ENCODE data around the gene C1orf167. TPM values are rescaled to one million over a fixed set of nuclear protein-coding genes. Genes with fewer than 3 reads are reported as not detected.

Gene C1orf167
- total and polyA plus RNA-seq, 4 donors = 0.37 TPM; not detected in 3

- 81% methylated on average over 20 of the region's 20 CpGs for WGBS
- no peaks in the 10 kb centered on the region for H3K27me3 ChIP-seq (ENCODE audit: control insufficient read depth in 4 of 4, insufficient read depth in 4 of 4, low read length in 3 of 4)
- H3K4me3 ChIP-seq (ENCODE audit: low read depth in 1 of 3, low read length in 3 of 3) = no peak overlapping the region
- peak overlapping the region; percentile 62 to 65 for H3K27ac ChIP-seq (ENCODE audit: low read depth in 1 of 2, low read length in 2 of 2)
- DNase-seq (ENCODE audit: low spot score) = no peak
- H3K9me3 ChIP-seq (ENCODE audit: control insufficient read depth in 4 of 4, low read length in 3 of 4) = no peaks in the 10 kb centered on the region
- TF ChIP-seq ATF3 (IDR thresholded peaks at IDR 0.05) (no peak), RXRA (IDR thresholded peaks at IDR 0.05) (no peak), EGR1 (IDR thresholded peaks at IDR 0.05; ENCODE audit: low read depth in 2 of 2) (no peak), TAF1 (conservative IDR thresholded peaks at IDR 0.05) (no peak)
- H3K9ac ChIP-seq (ENCODE audit: low read depth in 1 of 2, low read length in 2 of 2) = no peak overlapping the region
- H3K36me3 ChIP-seq (ENCODE audit: control insufficient read depth in 4 of 4, insufficient read depth in 3 of 4, low read depth in 1 of 4, low read length in 3 of 4) = peaks cover 12 to 30% (median 22%) of the 10 kb centered on the region in 4 donors
- H3K4me1 ChIP-seq (ENCODE audit: control insufficient read depth in 4 of 4, insufficient read depth in 4 of 4, low read length in 3 of 4) = peaks cover 0 to 24% (median 11%) of the 10 kb centered on the region in 4 donors
Observed at GRCh38 chr1:11790101-11790879, 28.3 kb downstream of the C1orf167 start.

DNA sequence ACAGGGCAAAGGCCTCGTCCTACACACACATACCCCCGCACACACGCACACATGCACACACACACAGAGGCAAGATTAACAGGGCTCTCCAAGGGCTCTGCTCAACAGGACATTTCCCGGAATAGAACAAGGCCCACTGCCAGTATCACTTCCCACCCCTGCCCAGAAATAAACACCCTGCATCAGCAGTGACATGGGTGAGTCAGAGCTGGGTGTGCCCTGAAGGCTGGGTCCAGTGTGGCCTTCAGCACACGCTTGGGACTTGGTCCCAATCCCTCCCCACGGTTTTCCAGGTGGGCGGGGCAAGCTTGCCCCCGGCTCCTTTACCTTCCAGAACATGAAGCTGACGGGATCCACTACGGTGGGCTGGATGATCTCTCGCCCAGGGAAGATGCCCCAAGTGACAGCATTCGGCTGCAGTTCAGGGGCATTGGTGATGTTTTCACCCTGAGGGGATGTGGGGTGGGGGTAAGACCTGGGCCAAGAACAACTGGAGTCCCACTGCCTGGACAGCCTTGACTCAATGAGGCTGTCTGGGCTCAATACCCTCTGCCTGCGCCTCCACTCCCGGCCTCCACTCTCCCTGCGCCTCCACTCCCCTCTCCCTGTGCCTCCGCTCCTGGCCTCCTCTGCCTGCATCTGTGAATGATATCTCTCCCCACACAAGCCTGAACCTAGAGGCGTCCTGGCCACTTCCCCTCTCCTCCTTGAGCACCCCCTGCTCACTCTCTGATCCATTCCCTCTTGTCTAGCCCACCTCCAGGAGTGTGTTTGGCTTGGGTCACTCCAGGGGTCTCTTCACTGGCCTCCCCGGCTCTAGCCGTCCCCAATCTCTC is 29.1 kb downstream of the C1orf167 start:
- Histone ChIP-seq H3K27me3 (ENCODE audit: control insufficient read depth in 4 of 4, insufficient read depth in 4 of 4, low read length in 3 of 4) (no peaks in the 10 kb centered on the region), H3K9me3 (ENCODE audit: control insufficient read depth in 4 of 4, low read length in 3 of 4) (no peaks in the 10 kb centered on the region), H3K4me3 (ENCODE audit: low read depth in 1 of 3, low read length in 3 of 3) (no peak overlapping the region), H3K4me1 (ENCODE audit: control insufficient read depth in 4 of 4, insufficient read depth in 4 of 4, low read length in 3 of 4) (peaks cover 0 to 22% (median 8%) of the 10 kb centered on the region in 4 donors), H3K27ac (ENCODE audit: low read depth in 1 of 2, low read length in 2 of 2) (peak overlapping the region; percentile 62 to 65), H3K9ac (ENCODE audit: low read depth in 1 of 2, low read length in 2 of 2) (peak overlapping the region; percentile 10 to 70), H3K36me3 (ENCODE audit: control insufficient read depth in 4 of 4, insufficient read depth in 3 of 4, low read depth in 1 of 4, low read length in 3 of 4) (peaks cover 16 to 38% (median 28%) of the 10 kb centered on the region in 4 donors)
- TF ChIP-seq JUND (IDR thresholded peaks at IDR 0.05) (peak; percentile 98 to 99), HNF4A (conservative IDR thresholded peaks at IDR 0.05) (peak; percentile 77 to 84), MAX (IDR thresholded peaks at IDR 0.05) (peak; percentile 97), RXRA (IDR thresholded peaks at IDR 0.05) (peak; percentile 90 to 95), NR2F2 (IDR thresholded peaks at IDR 0.05) (peak; percentile 97), FOXA2 (IDR thresholded peaks at IDR 0.05) (peak; percentile 89), ZBTB33 (IDR thresholded peaks at IDR 0.05) (no peak), SP1 (IDR thresholded peaks at IDR 0.05) (peak; percentile 96), ATF3 (IDR thresholded peaks at IDR 0.05) (peak; percentile 94), FOXA1 (IDR thresholded peaks at IDR 0.05) (peak; percentile 84), RAD21 (IDR thresholded peaks at IDR 0.05) (peak; percentile 53), TAF1 (conservative IDR thresholded peaks at IDR 0.05) (no peak), GABPA (IDR thresholded peaks at IDR 0.05 in 1 of 2, conservative IDR thresholded peaks at IDR 0.05 in 1 of 2) (peak in 1 of 2 donors; percentile 60), HNF4G (IDR thresholded peaks at IDR 0.05) (peak; percentile 27), YY1 (IDR thresholded peaks at IDR 0.05) (peak; percentile 85), CTCF (IDR thresholded peaks at IDR 0.05; ENCODE audit: low read depth, low read length, missing input control) (no peak), EGR1 (IDR thresholded peaks at IDR 0.05; ENCODE audit: low read depth in 2 of 2) (peak; percentile 63 to 89)
- TF ChIP-seq, protein P1, sequence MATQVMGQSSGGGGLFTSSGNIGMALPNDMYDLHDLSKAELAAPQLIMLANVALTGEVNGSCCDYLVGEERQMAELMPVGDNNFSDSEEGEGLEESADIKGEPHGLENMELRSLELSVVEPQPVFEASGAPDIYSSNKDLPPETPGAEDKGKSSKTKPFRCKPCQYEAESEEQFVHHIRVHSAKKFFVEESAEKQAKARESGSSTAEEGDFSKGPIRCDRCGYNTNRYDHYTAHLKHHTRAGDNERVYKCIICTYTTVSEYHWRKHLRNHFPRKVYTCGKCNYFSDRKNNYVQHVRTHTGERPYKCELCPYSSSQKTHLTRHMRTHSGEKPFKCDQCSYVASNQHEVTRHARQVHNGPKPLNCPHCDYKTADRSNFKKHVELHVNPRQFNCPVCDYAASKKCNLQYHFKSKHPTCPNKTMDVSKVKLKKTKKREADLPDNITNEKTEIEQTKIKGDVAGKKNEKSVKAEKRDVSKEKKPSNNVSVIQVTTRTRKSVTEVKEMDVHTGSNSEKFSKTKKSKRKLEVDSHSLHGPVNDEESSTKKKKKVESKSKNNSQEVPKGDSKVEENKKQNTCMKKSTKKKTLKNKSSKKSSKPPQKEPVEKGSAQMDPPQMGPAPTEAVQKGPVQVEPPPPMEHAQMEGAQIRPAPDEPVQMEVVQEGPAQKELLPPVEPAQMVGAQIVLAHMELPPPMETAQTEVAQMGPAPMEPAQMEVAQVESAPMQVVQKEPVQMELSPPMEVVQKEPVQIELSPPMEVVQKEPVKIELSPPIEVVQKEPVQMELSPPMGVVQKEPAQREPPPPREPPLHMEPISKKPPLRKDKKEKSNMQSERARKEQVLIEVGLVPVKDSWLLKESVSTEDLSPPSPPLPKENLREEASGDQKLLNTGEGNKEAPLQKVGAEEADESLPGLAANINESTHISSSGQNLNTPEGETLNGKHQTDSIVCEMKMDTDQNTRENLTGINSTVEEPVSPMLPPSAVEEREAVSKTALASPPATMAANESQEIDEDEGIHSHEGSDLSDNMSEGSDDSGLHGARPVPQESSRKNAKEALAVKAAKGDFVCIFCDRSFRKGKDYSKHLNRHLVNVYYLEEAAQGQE (IDR thresholded peaks at IDR 0.05) = peak; percentile 88
- no peak for DNase-seq (ENCODE audit: low spot score)
- WGBS = 71% methylated on average over 19 of the region's 19 CpGs
